CD4-positive, alpha-beta T cell treated with Interleukin-4 for 4 hours (primary cell): ENCODE measurements around the gene SORCS2.

Experiments
- DNase-seq: peaks from one replicate; pipeline ENCODE4 v3.0.0-alpha.2; 2020

SORCS2 gene

DNA sequence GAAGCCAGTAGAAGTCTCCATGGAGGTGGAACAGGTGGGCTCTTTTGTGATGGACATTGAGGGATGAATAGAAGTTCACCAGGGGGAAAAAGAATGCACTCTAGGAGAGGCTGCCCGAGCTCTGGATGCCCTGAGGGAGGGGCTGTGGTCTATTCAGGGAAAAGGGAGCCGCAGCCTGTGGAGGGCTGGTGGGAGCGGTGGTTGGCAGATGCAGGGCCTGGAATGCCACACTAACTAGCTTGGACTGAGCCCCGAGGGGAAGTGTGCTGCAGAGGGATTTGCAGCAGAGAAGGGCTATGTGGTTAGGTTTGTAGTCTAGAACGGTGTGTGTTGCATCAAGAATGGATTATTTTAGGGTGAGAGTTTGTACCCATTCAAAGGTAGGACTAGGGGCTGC is 271.9 kb downstream of the SORCS2 start:
- DNase-seq, result no peak

- no peak for DNase-seq
Measured at GRCh38 chr4:7465017-7465416, 272.7 kb downstream of the SORCS2 start.

- DNase-seq, result no peak
Measured at GRCh38 chr4:7466215-7466614, 273.9 kb downstream of the SORCS2 start.

DNA sequence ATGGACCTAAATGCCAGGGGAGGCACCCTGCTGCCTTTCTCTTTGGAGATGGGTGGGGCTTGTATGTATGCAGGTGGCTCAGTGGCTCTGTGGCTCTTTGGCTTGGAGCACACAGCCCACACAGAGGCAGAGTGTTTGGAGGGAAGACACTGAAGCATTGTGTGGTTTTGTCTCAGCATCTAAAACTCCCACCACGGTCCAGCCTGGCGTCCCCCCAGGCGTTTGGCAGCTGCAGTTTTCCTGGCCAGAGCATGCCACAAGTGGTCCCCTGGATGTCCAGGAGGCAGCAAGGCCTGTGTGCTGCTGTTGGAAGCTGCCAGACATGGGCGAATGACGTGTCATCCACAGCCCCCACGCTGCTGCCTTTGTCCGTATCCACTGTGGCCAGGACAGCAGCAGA is 274.6 kb downstream of the SORCS2 start:
- DNase-seq, result no peak

DNA sequence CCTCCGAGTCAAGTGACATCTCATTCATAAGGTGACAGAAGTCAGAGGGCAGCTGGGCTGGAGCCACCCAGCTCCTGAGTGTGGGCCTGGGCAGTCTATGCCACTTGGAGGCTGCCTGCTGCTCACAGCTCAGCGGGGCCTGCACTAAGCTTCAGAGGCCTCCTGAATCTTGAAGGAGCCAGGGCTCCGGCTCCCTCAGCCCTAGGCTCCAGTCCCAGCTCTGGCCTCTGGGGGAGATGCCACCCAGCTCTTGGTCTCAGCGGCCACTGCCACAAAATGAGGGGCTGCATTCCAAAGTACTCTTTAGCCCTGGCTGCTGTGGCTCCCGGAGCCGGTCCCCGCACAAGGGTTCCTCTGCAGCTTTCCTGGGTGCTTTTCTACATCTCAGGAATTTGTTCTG is 275.1 kb downstream of the SORCS2 start:
- no peak for DNase-seq

DNA sequence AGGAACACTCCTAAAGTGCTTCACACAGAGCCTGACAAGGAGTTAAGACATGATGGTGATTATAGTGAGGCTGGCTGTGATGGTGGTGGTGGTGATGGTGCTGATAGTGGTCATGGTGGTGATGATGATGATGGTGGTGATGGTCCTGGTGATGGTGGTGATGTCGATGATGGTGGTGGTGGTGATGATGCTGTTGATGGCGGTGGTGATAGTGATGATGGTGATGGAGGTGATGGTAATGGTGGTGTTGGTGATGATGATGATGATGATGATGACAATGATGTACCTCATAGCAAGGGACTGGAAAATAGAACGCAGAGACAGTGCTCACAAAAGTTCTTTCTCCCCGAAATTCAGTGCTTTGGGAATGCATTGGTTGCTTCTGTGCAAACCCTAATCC is 276.7 kb downstream of the SORCS2 start:
- no peak for DNase-seq

GRCh38 chr4:7470111-7470510 is 277.8 kb downstream of the SORCS2 start:
- no peak for DNase-seq

- no peak for DNase-seq
Measured at GRCh38 chr4:7470522-7471128, 278.3 kb downstream of the SORCS2 start.

DNA sequence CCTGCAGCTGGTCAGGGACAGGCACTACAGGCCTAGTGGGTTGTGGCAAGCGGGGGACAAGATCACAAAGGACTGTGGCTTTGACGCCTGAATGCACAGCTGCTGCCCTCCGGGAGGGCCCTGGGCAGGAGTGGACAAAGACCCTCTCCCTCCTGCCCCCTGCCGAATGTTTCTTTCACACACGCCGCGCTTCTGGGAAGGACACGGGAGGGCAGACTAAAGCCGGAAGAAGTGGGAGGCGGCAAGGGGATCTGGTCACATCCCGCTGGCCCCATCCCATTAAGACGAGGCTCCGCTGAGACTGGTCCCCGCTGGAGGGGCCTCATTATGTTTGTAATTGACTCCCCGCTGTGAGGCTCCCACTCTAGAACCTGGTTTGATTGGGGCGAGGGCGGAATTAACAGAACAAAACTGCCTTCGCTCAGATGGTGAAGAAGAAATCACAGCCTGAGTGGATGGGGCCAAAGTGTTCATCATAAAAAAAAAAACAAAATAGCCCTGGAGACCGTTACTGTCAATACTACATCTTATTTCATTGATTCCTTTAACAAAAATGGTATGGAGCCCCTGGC is 280.2 kb downstream of the SORCS2 start:
- DNase-seq, result no peak

GRCh38 chr4:7473081-7473480 is 280.7 kb downstream of the SORCS2 start:
- DNase-seq, result no peak

DNA sequence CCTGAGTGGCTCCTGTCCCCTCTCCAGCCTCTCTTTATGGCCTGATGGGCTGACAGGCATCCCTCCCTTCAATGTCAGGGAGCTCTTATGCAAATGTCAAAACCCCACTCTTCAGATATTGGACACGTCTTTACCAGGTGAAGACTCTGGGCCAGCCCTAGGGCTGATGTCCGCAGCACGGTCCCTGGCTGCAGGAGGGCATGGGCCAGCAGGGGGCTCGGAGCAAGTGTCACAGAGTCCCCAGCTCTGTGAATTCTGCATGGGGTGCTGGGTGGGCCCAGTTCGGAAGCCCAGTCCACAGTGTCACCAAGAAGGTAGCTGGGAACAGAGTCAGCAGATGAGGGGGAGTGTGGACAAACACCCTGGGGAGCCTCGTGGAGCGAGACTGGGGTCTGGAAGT is 282.0 kb downstream of the SORCS2 start:
- no peak for DNase-seq

GRCh38 chr4:7475207-7475606 is 282.9 kb downstream of the SORCS2 start:
- no peak for DNase-seq

- no peak for DNase-seq
Measured at GRCh38 chr4:7476820-7477219, 284.5 kb downstream of the SORCS2 start.

- DNase-seq, result no peak
Measured at GRCh38 chr4:7477695-7478094, 285.4 kb downstream of the SORCS2 start.

- no peak for DNase-seq
Measured at GRCh38 chr4:7478665-7479064, 286.3 kb downstream of the SORCS2 start.

DNA sequence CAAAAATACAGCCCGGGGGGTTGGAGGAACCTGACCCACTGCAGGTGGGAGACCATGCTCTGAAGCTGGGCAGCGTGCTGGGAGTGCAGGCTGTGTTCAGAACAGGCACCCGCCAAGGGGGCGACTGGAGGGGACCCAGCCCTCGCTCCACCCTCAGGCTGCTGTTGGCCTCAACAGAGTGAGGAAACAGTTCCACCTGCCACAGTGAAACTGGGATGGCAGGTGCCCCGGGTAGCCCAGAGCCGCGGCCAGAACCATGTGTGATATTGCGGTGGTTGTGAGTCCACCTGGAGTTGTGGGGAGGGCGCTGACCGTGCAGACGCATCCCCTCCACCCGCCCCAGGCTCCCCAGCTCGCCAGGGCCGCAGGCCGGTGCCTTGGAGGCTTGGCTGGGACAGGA is 288.1 kb downstream of the SORCS2 start:
- no peak for DNase-seq

DNA sequence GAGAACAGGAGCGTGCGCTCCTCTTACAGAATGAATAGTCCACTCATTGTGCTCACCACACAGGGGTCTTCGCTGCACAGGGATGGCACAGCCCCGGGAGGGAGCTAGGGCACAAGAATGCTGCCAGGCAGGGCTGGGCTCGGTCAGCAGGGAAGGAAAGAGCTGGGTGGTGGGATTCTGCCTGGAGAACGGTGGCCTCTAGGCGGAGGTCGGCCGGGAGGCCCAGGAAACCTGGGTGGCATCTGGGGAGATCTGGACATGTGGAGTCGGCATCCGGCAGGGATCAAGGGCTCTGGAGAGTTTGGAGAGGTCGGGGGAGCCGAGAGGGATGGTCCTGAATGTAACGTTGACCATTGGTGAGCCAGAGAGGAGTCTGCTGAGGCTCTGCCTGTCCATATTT is 288.9 kb downstream of the SORCS2 start:
- DNase-seq, result no peak

DNA sequence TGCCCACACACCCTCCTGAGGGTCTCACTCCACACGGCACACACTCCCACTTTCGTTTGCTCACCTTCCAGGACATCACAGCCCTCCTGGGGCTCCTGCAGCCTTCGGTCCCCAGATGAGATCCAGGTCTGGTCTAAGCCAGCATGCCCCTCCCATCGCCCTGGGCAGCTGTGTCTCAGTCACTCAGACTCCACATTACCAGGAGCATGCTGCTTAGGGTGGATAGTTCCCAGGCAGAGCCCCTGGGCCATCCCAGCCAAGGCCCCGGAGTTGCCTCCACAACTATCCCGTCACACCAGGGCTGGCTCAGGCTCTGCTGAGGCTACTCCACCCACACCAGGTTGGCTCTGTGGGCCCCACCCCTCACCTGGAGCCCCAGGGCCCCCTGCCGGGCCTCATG is 292.8 kb downstream of the SORCS2 start:
- DNase-seq, result no peak

DNA sequence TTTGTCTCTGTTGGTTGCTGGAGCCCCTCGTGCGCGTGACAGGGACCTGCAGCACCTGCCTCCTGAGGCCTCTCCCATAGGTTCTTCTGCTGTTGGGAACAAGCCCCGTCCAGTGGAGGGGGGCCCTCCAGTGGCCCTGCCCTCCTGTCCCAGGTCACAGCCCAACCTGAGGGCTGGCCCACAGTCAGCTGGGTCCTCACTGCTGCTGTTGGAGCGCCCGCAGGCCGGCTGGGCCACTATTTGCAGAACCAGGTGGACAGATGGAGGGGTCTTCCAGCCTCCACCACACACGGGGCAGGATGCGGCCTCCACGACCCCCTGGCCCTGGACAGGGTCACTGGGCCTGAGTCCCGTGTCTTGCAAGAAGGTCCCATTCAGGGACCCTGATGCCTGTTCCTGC is 293.8 kb downstream of the SORCS2 start:
- DNase-seq, result no peak

DNA sequence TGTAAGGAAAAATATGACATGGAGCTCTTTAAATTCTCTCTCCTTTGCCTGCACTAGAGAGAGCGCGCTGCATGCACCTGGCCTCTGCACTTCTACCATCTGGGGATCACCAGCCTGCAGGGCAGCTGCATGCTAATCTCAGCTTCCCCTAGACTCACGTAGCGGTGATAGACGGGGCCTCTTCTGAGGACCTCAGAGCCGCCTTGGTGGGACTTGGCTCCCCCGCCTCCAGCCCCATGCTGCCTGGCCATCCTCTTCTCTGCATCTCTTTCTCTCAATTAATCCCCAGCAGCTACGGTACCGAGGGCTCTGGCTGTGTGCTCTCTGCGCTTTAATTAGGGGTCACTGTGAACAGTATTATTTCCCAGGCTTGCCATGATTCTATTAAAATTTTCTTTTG is 295.2 kb downstream of the SORCS2 start:
- DNase-seq, result no peak

DNA sequence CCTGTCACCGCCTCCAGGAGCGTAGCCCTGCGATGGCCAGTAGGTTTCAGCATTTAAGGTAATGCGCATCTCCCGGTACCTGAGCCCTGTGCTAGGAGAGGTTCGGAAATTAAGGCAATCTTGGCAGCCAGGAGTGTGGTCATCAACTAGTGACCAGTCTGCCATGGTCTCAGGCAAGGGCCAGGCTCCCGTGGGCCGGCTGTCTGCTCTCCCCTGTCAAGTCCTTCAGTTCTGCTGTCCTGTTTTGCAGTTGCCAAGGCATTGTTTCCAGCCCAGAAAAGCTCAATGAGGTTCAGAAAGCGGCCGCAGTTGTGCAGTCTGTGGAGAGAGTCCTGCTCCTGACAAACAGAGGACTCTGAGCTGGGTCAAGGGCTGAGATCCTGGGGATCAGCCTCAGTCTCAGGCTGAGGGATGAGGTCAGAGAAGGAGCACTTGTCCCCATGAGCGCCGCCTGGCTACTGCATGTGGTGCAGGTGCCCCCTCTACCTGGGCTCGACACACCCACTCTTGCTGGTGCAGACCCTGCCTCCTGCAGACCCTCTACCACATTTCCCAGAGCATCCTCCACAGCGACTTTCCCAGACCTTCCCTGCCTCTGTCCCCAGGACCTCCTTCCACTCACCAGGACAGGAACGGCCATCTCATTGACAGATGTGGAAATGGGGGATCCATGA is 295.8 kb downstream of the SORCS2 start:
- no peak for DNase-seq

- no peak for DNase-seq
Measured at GRCh38 chr4:7491915-7492314, 299.6 kb downstream of the SORCS2 start.

DNA sequence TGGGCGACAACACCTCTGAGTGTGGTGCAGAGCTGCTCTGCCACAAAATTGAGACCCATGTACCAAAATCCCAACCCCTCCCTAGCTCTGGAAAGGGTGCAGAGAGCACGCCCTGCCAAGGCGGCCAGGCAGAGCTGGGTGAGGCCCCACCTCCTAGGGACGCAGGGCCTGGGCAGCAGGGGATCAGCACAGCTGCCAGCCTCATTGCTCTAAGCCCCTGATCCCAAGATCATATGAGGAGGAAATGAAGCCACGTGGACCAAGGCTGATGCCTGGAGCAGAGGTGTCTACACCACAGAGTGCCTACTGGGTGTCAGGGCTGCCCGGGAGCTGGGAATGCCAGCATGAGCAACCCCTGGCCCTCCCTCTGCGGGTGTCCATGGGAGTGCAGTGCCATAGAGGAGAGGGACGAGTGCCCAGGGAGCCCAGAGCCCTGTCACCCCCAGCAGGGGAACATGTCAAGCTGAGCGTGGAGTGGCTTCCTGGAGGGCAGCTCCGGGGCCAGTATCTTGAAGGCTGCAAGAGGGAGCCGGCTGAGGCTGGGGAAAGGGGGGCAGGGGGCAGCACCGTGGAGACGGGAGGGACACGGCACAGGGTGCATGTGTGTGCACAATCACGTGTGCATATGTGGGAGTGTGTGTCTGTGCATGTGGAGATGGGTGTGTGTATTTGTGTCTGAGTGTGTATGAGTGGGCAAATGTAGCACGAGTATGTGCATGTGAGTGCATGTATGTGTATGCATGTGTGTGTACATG is 306.3 kb downstream of the SORCS2 start:
- no peak for DNase-seq

DNA sequence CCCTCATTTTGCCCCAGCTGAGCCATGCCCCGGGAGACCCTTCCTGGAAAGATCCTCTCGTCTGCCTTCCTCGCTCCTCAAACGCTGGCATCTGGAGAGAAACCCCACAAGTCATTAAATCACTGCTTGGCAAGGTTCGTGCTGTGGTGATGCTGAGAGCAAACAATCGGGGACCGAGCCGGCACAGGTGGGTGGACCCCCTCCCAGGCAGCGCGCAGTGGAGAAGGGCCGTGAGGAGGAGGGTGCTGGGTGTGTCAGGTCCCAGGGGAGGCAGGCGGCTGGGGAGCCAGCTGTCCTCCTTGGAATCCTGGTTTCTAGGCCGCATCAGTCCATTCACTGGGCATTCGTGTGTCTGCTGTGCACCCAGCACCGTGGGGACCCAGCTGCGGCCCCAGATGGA is 307.3 kb downstream of the SORCS2 start:
- DNase-seq, result no peak
